CMK (cell line): Measurements from ENCODE around the gene APLNR.
"Not testable (repeated sequence)": the region's sequence is repeated elsewhere in the genome, so short reads cannot be mapped to it uniquely, and the experiment has no call there.

ENCODE experiments used
- DNase-seq: peaks from one replicate; pipeline ENCODE4 v3.0.0-alpha.2; 2010; ENCODE audit warnings: low read depth

The APLNR gene

GRCh38 chr11:57237204-57237681, at the start of gene APLNR:
Gene APLNR, minus strand, starts transcription at chr11:57237250. Its CDS starts 246 bp downstream, at chr11:57237004.
- peak; percentile 49 for DNase-seq

- no peak for DNase-seq
These were observed 46.4 kb upstream of the APLNR start for GRCh38 chr11:57283231-57283990.

- not testable (repeated sequence) for DNase-seq
These were observed 44.5 kb upstream of the APLNR start for GRCh38 chr11:57281546-57281945.

- no peak for DNase-seq
These were observed 42.1 kb upstream of the APLNR start for GRCh38 chr11:57279116-57279515.

- no peak for DNase-seq
These were observed 41.7 kb upstream of the APLNR start for GRCh38 chr11:57278721-57279095.

- DNase-seq = no peak
These were observed 41.0 kb upstream of the APLNR start for GRCh38 chr11:57277845-57278720.

- no peak for DNase-seq
These were observed 40.1 kb upstream of the APLNR start for GRCh38 chr11:57276971-57277675.

GRCh38 chr11:57276169-57276970, 39.3 kb upstream of the APLNR start:
- DNase-seq = no peak

GRCh38 chr11:57275582-57275981, 38.5 kb upstream of the APLNR start:
- DNase-seq = no peak

- DNase-seq = no peak
These were observed 38.0 kb upstream of the APLNR start for GRCh38 chr11:57274904-57275498.

- no peak for DNase-seq
These were observed 36.5 kb upstream of the APLNR start for GRCh38 chr11:57273448-57274058.

GRCh38 chr11:57269571-57270021, 32.5 kb upstream of the APLNR start:
- no peak for DNase-seq

GRCh38 chr11:57266157-57266556, 29.1 kb upstream of the APLNR start:
- DNase-seq = no peak

- no peak for DNase-seq
These were observed 26.3 kb upstream of the APLNR start for GRCh38 chr11:57263351-57263750.

GRCh38 chr11:57262157-57262556, 25.1 kb upstream of the APLNR start:
- no peak for DNase-seq

- no peak for DNase-seq
These were observed 24.1 kb upstream of the APLNR start for GRCh38 chr11:57260937-57261783.

GRCh38 chr11:57256119-57256518, 19.1 kb upstream of the APLNR start:
- DNase-seq = no peak

- DNase-seq = no peak
These were observed 18.6 kb upstream of the APLNR start for GRCh38 chr11:57255618-57256017.

GRCh38 chr11:57254631-57255030, 17.6 kb upstream of the APLNR start:
- no peak for DNase-seq
